ENCODE measurements around the gene INPP4B. TPM values are rescaled to one million over a fixed set of nuclear protein-coding genes. Genes with fewer than 3 reads are reported as not detected.
A peak's percentile ranks its signal among the peaks of the same experiment; 100 is the strongest.

Gene INPP4B
- polyA plus RNA-seq, 1 donor from 2014 or later: 1.2 TPM

DNA sequence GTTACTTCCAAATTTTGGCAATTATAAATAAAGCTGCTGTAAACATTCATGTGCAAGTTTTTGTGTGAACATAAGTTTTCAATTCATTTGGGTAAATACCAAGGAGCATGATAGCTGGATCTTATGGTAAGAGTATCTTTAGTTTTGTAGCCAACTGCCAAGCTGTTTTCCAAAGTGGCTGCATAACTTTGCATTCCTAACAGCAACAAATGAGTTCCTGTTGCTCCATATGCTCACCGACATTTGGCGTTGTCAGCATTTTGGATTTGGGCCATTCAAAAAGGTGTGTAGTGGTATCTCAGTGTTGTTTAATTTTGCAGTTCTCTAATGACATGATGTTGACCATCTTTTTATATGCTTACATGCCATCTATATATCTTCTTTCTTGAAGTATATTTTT lies 208.5 kb downstream of the INPP4B start:
- H3K27ac Mint-ChIP-seq: no peak overlapping the region
- peaks cover 2% of the 10 kb centered on the region for H3K36me3 Mint-ChIP-seq
- H3K27me3 Mint-ChIP-seq: no peaks in the 10 kb centered on the region
- peaks cover 0 to 11% (median 3%) of the 10 kb centered on the region in 3 donors for H3K9me3 Mint-ChIP-seq
- no peaks in the 10 kb centered on the region for H3K4me1 Mint-ChIP-seq
- H3K4me3 Mint-ChIP-seq: no peak overlapping the region

DNA sequence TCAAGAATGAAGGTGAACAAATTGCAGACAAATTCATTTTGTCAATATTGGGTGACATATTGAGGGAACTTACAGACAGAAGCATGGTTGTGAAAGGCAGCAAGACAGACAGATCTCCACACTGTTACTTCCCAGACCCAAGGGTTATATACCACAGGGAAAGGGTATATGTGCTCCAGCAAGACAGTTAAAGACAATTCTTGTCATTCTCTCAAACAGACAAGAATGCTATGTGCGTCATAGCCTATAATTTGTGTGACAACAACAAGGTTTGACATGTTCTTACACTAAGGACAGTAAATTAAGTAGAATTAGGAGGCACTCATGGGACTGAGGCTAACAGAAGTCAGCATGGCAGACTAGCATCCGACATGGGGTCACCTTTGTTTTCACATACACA lies 214.3 kb downstream of the INPP4B start:
- Mint-ChIP-seq H3K4me3 (no peak overlapping the region), H3K9me3 (peaks cover 0 to 4% (median 0%) of the 10 kb centered on the region in 3 donors), H3K36me3 (no peaks in the 10 kb centered on the region), H3K27me3 (no peaks in the 10 kb centered on the region), H3K4me1 (no peaks in the 10 kb centered on the region), H3K27ac (no peak overlapping the region)

DNA sequence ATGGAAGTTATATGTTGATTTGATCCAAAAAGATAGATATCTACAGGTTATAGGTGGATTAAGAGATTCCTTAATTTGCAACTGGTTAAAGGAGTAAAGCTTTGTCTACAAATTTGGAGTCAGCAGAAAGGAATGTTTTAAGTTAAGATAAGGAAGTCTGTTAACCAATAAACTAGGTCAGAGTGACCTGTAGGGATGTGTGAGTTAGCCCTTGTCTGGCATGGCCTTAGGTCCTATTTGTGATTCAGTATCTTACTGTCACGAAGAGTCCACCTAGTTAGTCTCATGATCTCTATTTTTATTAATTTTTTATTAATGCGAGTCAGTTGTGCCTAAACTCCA lies 230.8 kb downstream of the INPP4B start:
- Mint-ChIP-seq H3K27ac (no peak overlapping the region), H3K27me3 (no peaks in the 10 kb centered on the region), H3K36me3 (no peaks in the 10 kb centered on the region), H3K4me3 (no peak overlapping the region), H3K9me3 (peaks cover 2 to 28% (median 8%) of the 10 kb centered on the region in 3 donors), H3K4me1 (no peaks in the 10 kb centered on the region)

DNA sequence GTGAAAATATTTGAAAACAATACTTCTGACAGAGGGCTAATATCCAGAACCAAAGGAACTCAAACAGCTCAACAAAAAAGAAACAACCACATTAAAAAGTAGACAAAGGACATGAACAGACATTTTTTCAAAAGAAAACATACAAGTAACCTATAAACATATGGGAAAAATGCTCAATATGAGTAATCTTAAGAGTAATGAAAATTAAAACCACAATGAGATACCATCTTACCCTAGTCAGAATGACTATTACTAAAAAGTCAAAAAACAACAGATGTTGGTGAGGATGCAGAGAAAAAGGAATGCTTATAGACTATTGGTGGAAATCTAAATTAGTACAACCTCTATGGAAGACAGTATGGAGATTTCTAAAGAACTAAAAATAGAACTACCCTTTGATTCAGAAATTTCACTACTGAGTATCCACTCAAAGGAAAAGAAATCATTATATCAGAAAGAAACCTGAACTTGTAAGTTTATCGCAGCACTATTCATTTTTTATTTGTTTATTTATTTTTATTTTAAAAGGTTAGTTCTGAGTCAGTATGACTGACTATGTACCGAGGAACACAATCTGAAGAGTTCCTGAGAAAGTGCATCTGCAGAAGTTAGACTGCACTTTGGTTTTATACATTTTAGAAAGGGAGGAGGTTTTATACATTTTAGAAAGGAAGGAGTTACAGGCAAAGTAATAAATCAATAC lies 231.3 kb downstream of the INPP4B start:
- Mint-ChIP-seq H3K27me3 (no peaks in the 10 kb centered on the region), H3K27ac (no peak overlapping the region), H3K36me3 (no peaks in the 10 kb centered on the region), H3K4me3 (no peak overlapping the region), H3K4me1 (no peaks in the 10 kb centered on the region), H3K9me3 (peaks cover 2 to 22% (median 8%) of the 10 kb centered on the region in 3 donors)

DNA sequence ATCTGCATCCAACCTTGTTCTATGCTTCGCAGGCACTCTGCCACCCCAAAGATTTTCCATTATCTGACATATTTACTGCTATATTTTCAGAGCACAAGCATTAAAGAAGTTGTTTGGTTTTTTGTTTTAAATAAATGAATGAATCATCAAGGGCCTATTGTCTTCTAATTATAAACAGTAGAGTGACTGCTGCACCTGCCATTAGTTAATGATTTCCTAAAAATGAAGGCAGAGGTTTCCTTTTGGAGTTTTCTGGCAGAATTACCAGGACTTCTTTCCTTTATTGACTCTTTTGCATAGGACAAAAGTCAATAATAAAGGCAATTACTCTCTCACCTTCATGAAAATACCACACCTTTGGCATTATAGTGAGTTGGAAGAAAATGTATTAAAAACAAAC lies 238.1 kb downstream of the INPP4B start:
- H3K27me3 Mint-ChIP-seq: no peaks in the 10 kb centered on the region
- H3K4me3 Mint-ChIP-seq: no peak overlapping the region
- H3K4me1 Mint-ChIP-seq: no peaks in the 10 kb centered on the region
- H3K27ac Mint-ChIP-seq: no peak overlapping the region
- peaks cover 5 to 10% (median 10%) of the 10 kb centered on the region in 3 donors for H3K9me3 Mint-ChIP-seq
- H3K36me3 Mint-ChIP-seq: no peaks in the 10 kb centered on the region

DNA sequence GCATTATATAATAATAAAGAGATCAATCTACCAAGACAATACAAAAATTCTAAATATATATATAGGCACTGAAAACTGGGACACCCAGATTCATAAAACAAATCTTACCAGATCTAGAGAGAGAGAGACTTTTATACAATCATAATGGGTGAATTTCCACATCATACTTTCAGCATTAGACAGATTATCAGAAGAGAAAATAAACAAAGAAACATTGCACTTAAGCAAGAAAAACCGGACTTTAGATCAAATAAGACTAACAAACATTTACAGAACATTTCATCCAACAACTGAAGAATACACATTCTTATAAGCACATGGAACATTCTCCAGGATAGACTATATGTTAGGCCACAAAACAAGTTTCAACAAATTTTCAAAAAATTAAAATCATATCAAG lies 245.1 kb downstream of the INPP4B start:
- Mint-ChIP-seq H3K9me3 (peaks cover 5 to 19% (median 8%) of the 10 kb centered on the region in 3 donors), H3K36me3 (no peaks in the 10 kb centered on the region), H3K4me3 (no peak overlapping the region), H3K27ac (no peak overlapping the region), H3K4me1 (no peaks in the 10 kb centered on the region), H3K27me3 (no peaks in the 10 kb centered on the region)

DNA sequence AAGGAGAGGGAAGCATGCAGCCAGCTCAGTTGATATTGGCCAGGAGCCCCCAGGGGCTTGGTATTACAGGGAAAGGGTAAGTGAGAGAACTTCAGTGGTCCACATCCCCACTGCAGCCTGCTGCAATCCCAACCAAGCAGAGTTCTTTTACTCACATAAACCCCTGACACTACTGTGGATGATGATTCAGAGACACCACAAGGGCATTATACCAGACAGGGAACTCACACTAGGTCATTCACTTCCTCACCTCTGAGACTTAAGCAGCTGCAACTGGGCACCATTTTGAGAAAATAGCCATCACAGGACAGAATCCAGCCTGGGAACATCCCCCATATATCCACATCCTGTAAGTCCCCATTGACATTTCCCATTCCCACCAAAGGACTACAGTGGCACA lies 248.0 kb downstream of the INPP4B start:
- H3K4me3 Mint-ChIP-seq: no peak overlapping the region
- H3K4me1 Mint-ChIP-seq: no peaks in the 10 kb centered on the region
- no peaks in the 10 kb centered on the region for H3K27me3 Mint-ChIP-seq
- H3K9me3 Mint-ChIP-seq: peaks cover 5 to 19% (median 6%) of the 10 kb centered on the region in 3 donors
- H3K36me3 Mint-ChIP-seq: no peaks in the 10 kb centered on the region
- no peak overlapping the region for H3K27ac Mint-ChIP-seq

DNA sequence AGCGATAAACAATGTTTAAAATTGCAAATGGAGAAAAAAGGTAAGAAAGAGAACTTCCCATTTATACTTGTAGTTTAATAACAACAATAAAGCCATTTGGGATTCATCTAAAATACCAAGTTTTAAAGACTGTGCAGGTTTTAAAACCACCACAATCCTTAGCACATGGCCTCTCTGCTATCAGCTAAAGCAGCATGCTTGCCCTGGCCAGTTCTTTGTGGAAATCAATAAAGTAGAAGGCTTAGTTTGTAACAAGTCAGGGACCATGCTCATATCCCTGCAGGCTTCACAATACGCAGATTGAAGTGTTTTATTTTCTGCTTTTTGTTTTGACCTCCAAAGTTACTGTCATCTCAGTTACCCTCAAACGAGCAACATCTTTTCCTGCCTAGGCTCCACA lies 249.5 kb downstream of the INPP4B start:
- Mint-ChIP-seq H3K4me3 (no peak overlapping the region), H3K27me3 (no peaks in the 10 kb centered on the region), H3K36me3 (no peaks in the 10 kb centered on the region), H3K27ac (no peak overlapping the region), H3K4me1 (no peaks in the 10 kb centered on the region), H3K9me3 (peaks cover 0 to 13% (median 8%) of the 10 kb centered on the region in 3 donors)

DNA sequence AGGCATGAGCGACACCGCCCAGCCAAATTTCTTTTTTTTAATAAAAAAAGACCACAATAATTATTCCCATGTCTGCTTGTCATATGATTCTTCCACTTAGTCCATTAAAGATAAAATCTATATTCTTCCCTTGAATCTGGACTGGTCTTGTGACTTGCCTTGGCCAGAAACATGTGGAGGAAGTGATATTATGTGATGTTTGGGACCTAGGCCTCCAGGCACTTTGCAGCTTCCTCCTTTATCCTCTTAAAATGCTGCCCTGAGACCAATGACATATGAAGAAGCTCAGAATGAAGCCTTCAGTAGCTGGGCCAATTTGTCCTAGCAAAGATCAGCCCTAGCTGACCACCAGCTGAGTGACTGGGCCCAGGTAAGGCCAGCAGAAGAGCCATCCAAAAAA lies 250.0 kb downstream of the INPP4B start:
- no peak overlapping the region for H3K27ac Mint-ChIP-seq
- peaks cover 0 to 16% (median 9%) of the 10 kb centered on the region in 3 donors for H3K9me3 Mint-ChIP-seq
- H3K36me3 Mint-ChIP-seq: no peaks in the 10 kb centered on the region
- no peaks in the 10 kb centered on the region for H3K27me3 Mint-ChIP-seq
- H3K4me1 Mint-ChIP-seq: no peaks in the 10 kb centered on the region
- no peak overlapping the region for H3K4me3 Mint-ChIP-seq

DNA sequence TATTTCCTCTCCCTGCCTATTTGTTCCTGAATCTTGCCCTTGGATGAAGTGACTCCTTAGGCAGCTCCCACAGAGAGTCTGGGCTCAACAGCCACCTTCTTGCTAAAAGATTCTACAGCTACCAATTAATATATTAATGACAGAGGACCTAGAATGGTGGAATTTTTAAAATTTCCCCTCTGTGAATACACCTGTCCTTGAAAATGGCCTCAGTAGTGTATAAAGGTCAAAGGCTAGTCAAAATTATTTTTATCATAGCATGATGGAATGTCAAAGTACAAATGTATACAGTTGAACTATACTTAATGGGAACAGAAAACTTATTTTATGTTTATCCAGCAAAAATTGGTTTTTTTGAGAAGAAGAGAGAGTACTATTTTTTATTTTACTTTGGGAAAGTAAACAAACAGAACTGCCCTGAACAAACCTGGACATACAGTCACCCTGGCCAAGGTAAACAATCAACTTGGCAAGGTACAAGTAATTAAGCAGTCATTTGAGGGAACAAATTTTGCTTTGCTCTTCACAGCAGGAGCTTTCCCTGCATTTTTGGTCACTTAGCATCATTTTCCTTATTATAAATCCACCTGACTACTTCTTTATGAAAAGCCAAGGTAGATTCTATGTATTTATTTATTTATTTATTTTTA lies 250.8 kb downstream of the INPP4B start:
- Mint-ChIP-seq H3K36me3 (no peaks in the 10 kb centered on the region), H3K27me3 (no peaks in the 10 kb centered on the region), H3K4me1 (no peaks in the 10 kb centered on the region), H3K4me3 (no peak overlapping the region), H3K27ac (no peak overlapping the region), H3K9me3 (peaks cover 0 to 9% (median 8%) of the 10 kb centered on the region in 3 donors)

DNA sequence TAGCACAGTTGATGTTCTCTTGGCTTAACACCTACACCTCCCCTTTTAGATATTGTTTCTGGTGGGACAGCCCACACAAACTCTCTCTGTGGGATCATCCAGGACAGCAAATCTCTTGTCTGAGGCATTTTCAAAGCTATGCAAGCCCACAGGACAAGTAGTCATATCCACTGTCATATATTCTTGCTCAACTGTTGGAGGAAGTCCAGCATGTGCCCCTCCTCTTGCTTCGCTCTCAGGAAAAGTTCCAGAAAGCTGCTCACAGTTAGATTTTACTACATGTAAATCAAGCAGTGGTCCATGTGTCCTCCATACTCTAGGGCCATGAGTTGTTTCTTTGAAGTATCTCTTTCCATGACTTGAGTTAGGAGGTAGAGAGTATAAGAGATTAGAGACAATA lies 260.7 kb downstream of the INPP4B start:
- Mint-ChIP-seq H3K9me3 (peaks cover 0 to 5% (median 3%) of the 10 kb centered on the region in 3 donors), H3K27me3 (no peaks in the 10 kb centered on the region), H3K4me1 (peaks cover 0 to 2% (median 0%) of the 10 kb centered on the region in 3 donors), H3K36me3 (no peaks in the 10 kb centered on the region), H3K4me3 (peak overlapping the region in 1 of 4 donors; percentile 49), H3K27ac (no peak overlapping the region)

DNA sequence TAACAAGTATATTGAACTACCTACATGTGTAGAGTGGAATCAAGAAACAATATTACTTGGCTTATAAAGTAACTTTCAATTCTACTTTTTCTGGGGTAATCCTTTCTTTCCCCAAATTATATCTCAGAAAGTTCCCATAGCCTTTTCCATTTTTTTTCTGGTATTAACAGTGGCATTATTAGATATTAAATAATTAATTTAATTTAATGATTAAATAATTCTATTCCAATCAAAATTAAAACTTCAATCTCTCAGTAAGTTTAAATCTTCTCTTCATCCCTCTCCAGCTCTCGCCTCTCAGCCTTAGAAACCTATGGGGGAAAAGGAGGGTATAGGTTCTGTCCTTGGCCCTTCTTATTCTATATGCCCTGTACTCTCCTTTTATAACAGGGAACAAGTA lies 262.4 kb downstream of the INPP4B start:
- no peak overlapping the region for H3K4me3 Mint-ChIP-seq
- H3K9me3 Mint-ChIP-seq: peaks cover 0 to 6% (median 0%) of the 10 kb centered on the region in 3 donors
- H3K36me3 Mint-ChIP-seq: no peaks in the 10 kb centered on the region
- H3K4me1 Mint-ChIP-seq: peaks cover 0 to 2% (median 0%) of the 10 kb centered on the region in 3 donors
- H3K27ac Mint-ChIP-seq: no peak overlapping the region
- H3K27me3 Mint-ChIP-seq: no peaks in the 10 kb centered on the region

DNA sequence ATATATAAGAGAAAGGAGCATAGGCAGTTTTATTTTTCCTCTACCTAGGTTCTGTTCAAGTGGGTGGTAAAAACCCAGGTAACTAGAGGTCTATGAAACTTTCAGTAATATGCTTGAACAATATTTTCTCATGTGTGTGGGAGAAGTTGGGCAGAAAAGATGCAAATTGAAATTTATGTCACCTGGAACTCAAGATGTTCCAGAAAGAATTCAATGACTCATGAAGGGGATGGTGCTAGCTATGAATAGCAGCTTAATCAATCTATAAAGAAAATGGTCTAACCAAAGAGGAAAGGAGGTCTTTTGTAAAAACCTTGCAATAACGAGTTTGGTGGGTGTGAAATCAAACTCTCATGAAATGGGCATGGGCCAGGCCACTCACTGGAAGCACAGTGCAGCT lies 263.8 kb downstream of the INPP4B start:
- no peak overlapping the region for H3K27ac Mint-ChIP-seq
- H3K4me3 Mint-ChIP-seq: no peak overlapping the region
- H3K36me3 Mint-ChIP-seq: no peaks in the 10 kb centered on the region
- no peaks in the 10 kb centered on the region for H3K27me3 Mint-ChIP-seq
- peaks cover 0 to 2% (median 0%) of the 10 kb centered on the region in 3 donors for H3K4me1 Mint-ChIP-seq
- peaks cover 0 to 6% (median 0%) of the 10 kb centered on the region in 3 donors for H3K9me3 Mint-ChIP-seq

DNA sequence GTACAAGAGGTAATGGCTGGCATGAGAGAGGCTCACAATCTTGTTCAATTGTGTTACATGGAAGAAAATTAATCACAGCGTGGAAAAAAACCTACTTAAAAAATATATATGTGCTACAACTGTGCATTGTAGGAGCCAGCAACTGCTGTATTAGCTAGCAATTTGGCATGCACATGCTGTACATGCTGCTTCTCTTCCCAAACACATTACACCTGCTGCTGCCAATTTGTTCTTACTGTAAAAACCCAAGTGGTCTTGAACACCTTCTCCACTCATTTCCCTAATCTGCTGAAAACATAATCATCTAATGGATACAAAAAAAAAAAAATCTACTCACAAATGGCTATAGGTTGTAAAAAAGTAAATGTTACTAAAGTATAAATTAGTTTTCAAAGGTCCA lies 264.2 kb downstream of the INPP4B start:
- H3K27me3 Mint-ChIP-seq: no peaks in the 10 kb centered on the region
- H3K36me3 Mint-ChIP-seq: no peaks in the 10 kb centered on the region
- peaks cover 0 to under 1% (median 0%) of the 10 kb centered on the region in 3 donors for H3K4me1 Mint-ChIP-seq
- H3K27ac Mint-ChIP-seq: no peak overlapping the region
- peaks cover 0 to 6% (median 4%) of the 10 kb centered on the region in 3 donors for H3K9me3 Mint-ChIP-seq
- no peak overlapping the region for H3K4me3 Mint-ChIP-seq

DNA sequence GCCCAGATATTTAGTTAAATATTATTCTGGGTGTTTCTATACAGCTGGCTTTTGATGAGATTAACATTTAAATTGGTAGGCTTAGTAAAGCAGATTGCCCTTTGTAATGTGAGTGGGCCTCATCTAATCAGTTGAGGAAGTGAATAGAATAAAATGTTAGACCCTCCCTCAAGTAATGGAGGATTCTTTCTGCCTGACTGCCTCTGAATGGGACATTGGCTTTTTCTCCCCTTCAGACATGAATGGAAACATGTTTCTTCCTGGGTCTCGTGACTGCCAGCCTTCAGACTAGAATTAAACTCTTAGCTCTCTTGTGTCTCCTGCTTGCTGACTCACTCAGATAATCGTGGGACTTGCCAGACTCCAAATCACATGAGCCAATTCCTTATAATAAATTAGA lies 266.7 kb downstream of the INPP4B start:
- H3K36me3 Mint-ChIP-seq: no peaks in the 10 kb centered on the region
- peaks cover 0 to 7% (median 4%) of the 10 kb centered on the region in 3 donors for H3K9me3 Mint-ChIP-seq
- H3K4me3 Mint-ChIP-seq: peak overlapping the region in 1 of 4 donors; percentile 38
- no peaks in the 10 kb centered on the region for H3K4me1 Mint-ChIP-seq
- no peak overlapping the region for H3K27ac Mint-ChIP-seq
- H3K27me3 Mint-ChIP-seq: no peaks in the 10 kb centered on the region

DNA sequence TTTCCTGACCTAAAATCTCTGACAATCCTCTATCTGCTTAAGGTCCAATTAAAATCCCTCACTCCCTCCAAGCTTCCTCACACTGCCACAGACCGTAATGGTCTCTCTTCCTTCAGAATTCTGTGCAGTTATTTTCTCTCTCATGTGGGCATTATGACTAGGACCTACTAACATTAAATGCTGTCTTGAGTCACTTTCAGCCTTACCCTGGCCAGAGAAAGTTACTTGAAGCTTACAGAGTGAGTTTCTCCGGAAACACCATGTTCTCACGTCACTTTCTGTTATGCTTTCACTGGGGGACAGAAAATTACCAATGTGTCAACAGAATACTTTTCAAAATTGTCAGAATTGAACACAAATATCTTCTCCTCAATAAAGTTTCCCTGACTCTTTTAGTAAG lies 271.8 kb downstream of the INPP4B start:
- no peak overlapping the region for H3K27ac Mint-ChIP-seq
- H3K36me3 Mint-ChIP-seq: no peaks in the 10 kb centered on the region
- no peak overlapping the region for H3K4me3 Mint-ChIP-seq
- no peaks in the 10 kb centered on the region for H3K27me3 Mint-ChIP-seq
- peaks cover 1 to 5% (median 4%) of the 10 kb centered on the region in 3 donors for H3K9me3 Mint-ChIP-seq
- no peaks in the 10 kb centered on the region for H3K4me1 Mint-ChIP-seq

All from IgD-negative memory B cell (primary cell).